HepG2 (cell line): ENCODE measurements around the gene CUL7. TPM values are rescaled to one million over a fixed set of nuclear protein-coding genes. Genes with fewer than 3 reads are reported as not detected.

Source experiments
- BRCA1 ChIP-seq: sonication (generic); formaldehyde crosslinking; IDR thresholded peaks from 2 replicates; pipeline ENCODE4 v1.4.0; 2020; ENCODE audit warnings: missing genetic modification reagents
- CBX1 ChIP-seq: IDR thresholded peaks from one replicate; pipeline ENCODE4 v1.6.1; 2016; ENCODE audit warnings: antibody characterized with exemption, low read depth
- CREM ChIP-seq, 2 experiments: sonication (generic) in 1 of 2; formaldehyde crosslinking in 1 of 2; IDR thresholded peaks; 2 replicates each; pipeline versions ENCODE4 v1.4.0 to v1.6.1; 2016 to 2020; ENCODE audit warnings: antibody characterized with exemption in 1 of 2, mild to moderate bottlenecking in 1 of 2, missing genetic modification reagents in 1 of 2
- DNMT1 ChIP-seq: sonication (generic); formaldehyde crosslinking; IDR thresholded peaks from 2 replicates; pipeline ENCODE4 v1.5.1; 2020; ENCODE audit warnings: mild to moderate bottlenecking, missing genetic modification reagents
- HDAC1 ChIP-seq: sonication (generic); formaldehyde crosslinking; IDR thresholded peaks from 2 replicates; pipeline ENCODE4 v1.5.1; 2020; ENCODE audit warnings: mild to moderate bottlenecking, missing genetic modification reagents
- HIC2 ChIP-seq: sonication (generic); formaldehyde crosslinking; IDR thresholded peaks from 2 replicates; pipeline ENCODE4 v1.9.0; 2022; ENCODE audit warnings: low read depth, missing genetic modification reagents
- HNRNPUL1 ChIP-seq: fragments of 200-400 bp; formaldehyde crosslinking; IDR thresholded peaks from 2 replicates; pipeline ENCODE4 v1.6.1; 2017; ENCODE audit warnings: low read depth, mild to moderate bottlenecking, low read length, moderate library complexity
- NFE2L2 ChIP-seq: fragments of 150-350 bp; IDR thresholded peaks from 2 replicates; pipeline ENCODE4 v1.6.1; 2014; ENCODE audit warnings: low read length
- RBFOX2 ChIP-seq: fragments of 200-400 bp; formaldehyde crosslinking; IDR thresholded peaks from 2 replicates; pipeline ENCODE4 v1.6.1; 2017; ENCODE audit warnings: low read depth, mild to moderate bottlenecking, low read length
- RBM22 ChIP-seq: fragments of 200-400 bp; formaldehyde crosslinking; optimal IDR thresholded peaks from 2 replicates; pipeline ENCODE3; 2017; ENCODE audit warnings: mild to moderate bottlenecking, low read length, moderate library complexity
- SP140L ChIP-seq: sonication (generic); formaldehyde crosslinking; IDR thresholded peaks from 2 replicates; pipeline ENCODE4 v1.4.0; 2020; ENCODE audit warnings: missing genetic modification reagents, borderline replicate concordance
- ZBTB8A ChIP-seq: sonication (generic); formaldehyde crosslinking; IDR thresholded peaks from 2 replicates; pipeline ENCODE4 v1.4.0; 2020; ENCODE audit warnings: mild to moderate bottlenecking, low read depth, missing genetic modification reagents, borderline replicate concordance
- ZNF3 ChIP-seq: IDR thresholded peaks from 2 replicates; pipeline ENCODE4 v1.7.0; 2017; ENCODE audit warnings: inconsistent platforms
- ZNF354B ChIP-seq: sonication (generic); formaldehyde crosslinking; IDR thresholded peaks from 2 replicates; pipeline ENCODE4 v1.8.0; 2022; ENCODE audit warnings: mild to moderate bottlenecking, missing genetic modification reagents
- ZNF468 ChIP-seq: sonication (generic); formaldehyde crosslinking; IDR thresholded peaks from 2 replicates; pipeline ENCODE4 v1.8.0; 2022; ENCODE audit warnings: mild to moderate bottlenecking, moderate library complexity, missing genetic modification reagents
- ZNF569 ChIP-seq: sonication (generic); formaldehyde crosslinking; IDR thresholded peaks from 2 replicates; pipeline ENCODE4 v1.5.0; 2020; ENCODE audit warnings: mild to moderate bottlenecking, missing genetic modification reagents, moderate library complexity, borderline replicate concordance
- ZNF747 ChIP-seq: sonication (generic); formaldehyde crosslinking; IDR thresholded peaks from 2 replicates; pipeline ENCODE4 v1.8.1; 2023; ENCODE audit warnings: missing genetic modification reagents, mild to moderate bottlenecking, borderline replicate concordance
- ZSCAN12 ChIP-seq: sonication (generic); formaldehyde crosslinking; IDR thresholded peaks from 2 replicates; pipeline ENCODE4 v1.9.0; 2021; ENCODE audit warnings: mild to moderate bottlenecking, missing genetic modification reagents
- ZSCAN21 ChIP-seq: sonication (generic); formaldehyde crosslinking; IDR thresholded peaks from 2 replicates; pipeline ENCODE4 v1.8.0; 2022; ENCODE audit warnings: mild to moderate bottlenecking, missing genetic modification reagents, moderate library complexity, borderline replicate concordance
- polyA plus RNA-seq, 8 experiments: library from polyadenylated mRNA; depleted of rRNA in 3 of 8; stranded (reverse) in 7 of 8; unstranded in 1 of 8; fragments of >200 nt; fragmentation: Illumina TruSeq in 4 of 8; extraction: Trizol in 4 of 8; gene quantifications; 2 replicates each; pipeline versions ENCODE4 v1.2.1 to v1.2.3, GENCODE V29; 2011 to 2016; ENCODE audit warnings: low read depth in 4 of 8, missing spikeins in 1 of 8, mixed read lengths in 1 of 8; ENCODE audit not compliant: insufficient read depth in 1 of 8
- total RNA-seq, 5 experiments: library from RNA; depleted of rRNA; stranded (reverse); fragments of >200 nt; fragmentation: Illumina TruSeq; extraction: Trizol; gene quantifications; 2 replicates each; pipeline ENCODE4 v1.2.3, GENCODE V29; 2016; ENCODE audit warnings: low read depth in 1 of 5
- TF ChIP-seq, protein P1 (sequence below): sonication (generic); formaldehyde crosslinking; IDR thresholded peaks from 2 replicates; pipeline ENCODE4 v1.9.0; 2021; ENCODE audit warnings: missing genetic modification reagents, borderline replicate concordance
- TF ChIP-seq, protein P2 (sequence below): sonication (generic); formaldehyde crosslinking; IDR thresholded peaks from 2 replicates; pipeline ENCODE4 v1.8.0; 2022; ENCODE audit warnings: mild to moderate bottlenecking, missing genetic modification reagents; ENCODE audit not compliant: insufficient replicate concordance
- TF ChIP-seq, protein P3 (sequence below): sonication (generic); formaldehyde crosslinking; IDR thresholded peaks from 2 replicates; pipeline ENCODE4 v1.5.1; 2020; ENCODE audit warnings: missing genetic modification reagents, mild to moderate bottlenecking, borderline replicate concordance

The CUL7 gene
- total and polyA plus RNA-seq, 2 of the 13 experiments (the other 11 are each of a cell fraction or from before 2014, with no cell fraction given): 32.0 to 60.7 TPM

DNA sequence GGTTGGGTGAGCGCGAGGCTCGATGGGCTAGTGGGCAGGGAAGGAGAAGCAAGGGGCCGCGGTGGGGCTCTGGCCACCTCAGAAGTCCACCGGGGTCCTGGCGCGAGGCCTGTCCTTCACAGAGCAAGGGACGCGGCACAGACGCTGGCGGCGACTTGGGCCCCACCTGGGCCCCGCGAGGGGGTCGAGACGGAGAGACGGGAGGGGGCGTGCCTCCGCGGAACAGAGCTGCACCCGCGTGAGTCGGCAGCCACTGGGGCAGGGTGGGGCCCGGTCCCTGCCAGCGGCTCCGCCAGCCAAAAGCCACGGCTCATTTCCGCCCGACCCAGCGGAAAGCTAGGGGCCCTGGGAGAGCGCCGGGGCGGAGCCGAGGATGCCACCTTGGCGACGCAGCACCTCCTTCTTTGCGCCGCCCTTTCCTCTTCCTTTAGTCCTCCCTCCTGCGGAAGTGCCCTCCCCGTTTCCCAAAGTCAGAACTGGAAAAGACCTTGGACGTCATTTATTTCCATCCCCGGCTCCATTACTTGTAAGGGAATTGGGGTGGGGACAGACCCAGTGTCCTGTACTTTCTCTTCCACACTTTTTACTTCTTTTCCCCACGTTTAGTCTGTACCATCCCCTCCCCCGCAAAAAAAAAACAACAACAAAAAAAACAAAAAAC, at the start of gene CUL7 (continued):
- TF ChIP-seq, protein P1, sequence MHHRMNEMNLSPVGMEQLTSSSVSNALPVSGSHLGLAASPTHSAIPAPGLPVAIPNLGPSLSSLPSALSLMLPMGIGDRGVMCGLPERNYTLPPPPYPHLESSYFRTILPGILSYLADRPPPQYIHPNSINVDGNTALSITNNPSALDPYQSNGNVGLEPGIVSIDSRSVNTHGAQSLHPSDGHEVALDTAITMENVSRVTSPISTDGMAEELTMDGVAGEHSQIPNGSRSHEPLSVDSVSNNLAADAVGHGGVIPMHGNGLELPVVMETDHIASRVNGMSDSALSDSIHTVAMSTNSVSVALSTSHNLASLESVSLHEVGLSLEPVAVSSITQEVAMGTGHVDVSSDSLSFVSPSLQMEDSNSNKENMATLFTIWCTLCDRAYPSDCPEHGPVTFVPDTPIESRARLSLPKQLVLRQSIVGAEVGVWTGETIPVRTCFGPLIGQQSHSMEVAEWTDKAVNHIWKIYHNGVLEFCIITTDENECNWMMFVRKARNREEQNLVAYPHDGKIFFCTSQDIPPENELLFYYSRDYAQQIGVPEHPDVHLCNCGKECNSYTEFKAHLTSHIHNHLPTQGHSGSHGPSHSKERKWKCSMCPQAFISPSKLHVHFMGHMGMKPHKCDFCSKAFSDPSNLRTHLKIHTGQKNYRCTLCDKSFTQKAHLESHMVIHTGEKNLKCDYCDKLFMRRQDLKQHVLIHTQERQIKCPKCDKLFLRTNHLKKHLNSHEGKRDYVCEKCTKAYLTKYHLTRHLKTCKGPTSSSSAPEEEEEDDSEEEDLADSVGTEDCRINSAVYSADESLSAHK (CRISPR knock-in tag): peak; percentile 84; the same call in 1 of the 2 replicates
- TF ChIP-seq ZSCAN21: peak; percentile 87; the same call in 1 of the 2 replicates
- peak; percentile 99 for TF ChIP-seq ZNF747 (CRISPR knock-in tag)
- peak; percentile 76; the same call in 1 of the 2 replicates for TF ChIP-seq CREM (IDR thresholded peaks at IDR 0.05)
- TF ChIP-seq CREM (CRISPR knock-in tag; IDR thresholded peaks at IDR 0.05): no peak
- TF ChIP-seq SP140L (CRISPR knock-in tag): 0 out of 2 replicates have a peak, but pooled peaks have one; percentile 41
- TF ChIP-seq, protein P2, sequence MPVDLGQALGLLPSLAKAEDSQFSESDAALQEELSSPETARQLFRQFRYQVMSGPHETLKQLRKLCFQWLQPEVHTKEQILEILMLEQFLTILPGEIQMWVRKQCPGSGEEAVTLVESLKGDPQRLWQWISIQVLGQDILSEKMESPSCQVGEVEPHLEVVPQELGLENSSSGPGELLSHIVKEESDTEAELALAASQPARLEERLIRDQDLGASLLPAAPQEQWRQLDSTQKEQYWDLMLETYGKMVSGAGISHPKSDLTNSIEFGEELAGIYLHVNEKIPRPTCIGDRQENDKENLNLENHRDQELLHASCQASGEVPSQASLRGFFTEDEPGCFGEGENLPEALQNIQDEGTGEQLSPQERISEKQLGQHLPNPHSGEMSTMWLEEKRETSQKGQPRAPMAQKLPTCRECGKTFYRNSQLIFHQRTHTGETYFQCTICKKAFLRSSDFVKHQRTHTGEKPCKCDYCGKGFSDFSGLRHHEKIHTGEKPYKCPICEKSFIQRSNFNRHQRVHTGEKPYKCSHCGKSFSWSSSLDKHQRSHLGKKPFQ (CRISPR knock-in tag): no peak
- no peak for TF ChIP-seq NFE2L2
- TF ChIP-seq DNMT1 (CRISPR knock-in tag): no peak
- no peak for TF ChIP-seq HNRNPUL1
- no peak for TF ChIP-seq ZNF569 (CRISPR knock-in tag)
- peak; percentile 66; the same call in 1 of the 2 replicates for TF ChIP-seq ZSCAN12 (CRISPR knock-in tag)
- 0 out of 2 replicates have a peak, but pooled peaks have one; percentile 21 for TF ChIP-seq BRCA1
- no peak for TF ChIP-seq ZNF354B (CRISPR knock-in tag)
- TF ChIP-seq RBFOX2: peak; percentile 100
- TF ChIP-seq CBX1: peak; percentile 84
- TF ChIP-seq, protein P3, sequence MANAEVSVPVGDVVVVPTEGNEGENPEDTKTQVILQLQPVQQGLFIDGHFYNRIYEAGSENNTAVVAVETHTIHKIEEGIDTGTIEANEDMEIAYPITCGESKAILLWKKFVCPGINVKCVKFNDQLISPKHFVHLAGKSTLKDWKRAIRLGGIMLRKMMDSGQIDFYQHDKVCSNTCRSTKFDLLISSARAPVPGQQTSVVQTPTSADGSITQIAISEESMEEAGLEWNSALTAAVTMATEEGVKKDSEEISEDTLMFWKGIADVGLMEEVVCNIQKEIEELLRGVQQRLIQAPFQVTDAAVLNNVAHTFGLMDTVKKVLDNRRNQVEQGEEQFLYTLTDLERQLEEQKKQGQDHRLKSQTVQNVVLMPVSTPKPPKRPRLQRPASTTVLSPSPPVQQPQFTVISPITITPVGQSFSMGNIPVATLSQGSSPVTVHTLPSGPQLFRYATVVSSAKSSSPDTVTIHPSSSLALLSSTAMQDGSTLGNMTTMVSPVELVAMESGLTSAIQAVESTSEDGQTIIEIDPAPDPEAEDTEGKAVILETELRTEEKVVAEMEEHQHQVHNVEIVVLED: peak; percentile 88
- no peak for TF ChIP-seq ZNF3 (CRISPR knock-in tag)
- TF ChIP-seq ZNF468: no peak
- TF ChIP-seq HIC2 (CRISPR knock-in tag): peak; percentile 59; the same call in 1 of the 2 replicates
- TF ChIP-seq ZBTB8A (CRISPR knock-in tag): peak; percentile 47; the same call in 1 of the 2 replicates
- peak; percentile 97 for TF ChIP-seq HDAC1 (CRISPR knock-in tag)
- peak; percentile 62 for TF ChIP-seq RBM22
